ENCODE results near the gene ABCA8.
"Not testable (repeated sequence)": the region's sequence is repeated elsewhere in the genome, so short reads cannot be mapped to it uniquely, and the experiment has no call there.

Gene ABCA8

GRCh38 chr17:68955181-68955841, at the start of gene ABCA8:
Gene ABCA8, minus strand, starts transcription at chr17:68955392. Its CDS starts 13,358 bp downstream, at chr17:68942034.
- no peak for DNase-seq

GRCh38 chr17:69004759-69005158, 49.6 kb upstream of the ABCA8 start:
- not testable (repeated sequence) for DNase-seq

GRCh38 chr17:68999743-69000142, 44.6 kb upstream of the ABCA8 start:
- not testable (repeated sequence) for DNase-seq

DNA sequence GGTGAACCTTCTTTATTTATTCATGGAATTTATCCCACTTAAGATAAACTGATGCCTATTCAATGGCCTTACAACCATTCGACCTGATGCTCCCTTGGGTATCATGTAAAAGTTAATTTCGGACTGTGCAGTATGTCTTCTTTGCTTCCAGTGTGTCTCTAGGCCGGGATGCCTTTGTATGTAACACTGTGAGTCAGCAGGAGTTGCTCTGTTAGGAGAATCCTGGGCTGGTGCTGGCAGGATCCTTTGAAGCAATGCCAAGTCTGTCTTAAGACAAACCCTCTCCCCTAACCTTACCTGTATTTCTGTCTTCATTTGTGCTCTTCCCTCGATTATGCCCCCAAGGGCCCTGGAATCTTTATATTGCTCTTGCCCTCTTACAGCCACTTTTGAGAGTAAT, 37.9 kb upstream of the ABCA8 start:
- no peak for DNase-seq

DNA sequence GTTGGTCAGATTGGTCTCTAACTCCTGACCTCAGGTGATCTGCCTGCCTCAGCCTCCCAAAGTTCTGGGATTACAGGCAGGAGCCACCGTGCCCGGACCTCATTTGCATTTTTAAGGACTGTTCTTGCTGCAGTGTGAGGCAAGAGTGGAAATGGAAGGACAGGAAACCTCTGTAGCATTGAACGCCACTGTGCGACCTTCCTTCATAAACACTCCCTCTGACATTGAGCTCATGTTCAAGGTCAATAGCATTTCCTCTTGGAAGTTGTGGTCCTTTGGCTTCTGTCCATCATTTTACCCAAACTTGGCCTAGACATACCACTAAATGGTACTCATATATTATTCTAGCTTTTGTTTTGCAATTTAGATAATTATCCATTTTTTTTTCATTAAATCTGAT, 32.8 kb upstream of the ABCA8 start:
- DNase-seq: no peak

DNA sequence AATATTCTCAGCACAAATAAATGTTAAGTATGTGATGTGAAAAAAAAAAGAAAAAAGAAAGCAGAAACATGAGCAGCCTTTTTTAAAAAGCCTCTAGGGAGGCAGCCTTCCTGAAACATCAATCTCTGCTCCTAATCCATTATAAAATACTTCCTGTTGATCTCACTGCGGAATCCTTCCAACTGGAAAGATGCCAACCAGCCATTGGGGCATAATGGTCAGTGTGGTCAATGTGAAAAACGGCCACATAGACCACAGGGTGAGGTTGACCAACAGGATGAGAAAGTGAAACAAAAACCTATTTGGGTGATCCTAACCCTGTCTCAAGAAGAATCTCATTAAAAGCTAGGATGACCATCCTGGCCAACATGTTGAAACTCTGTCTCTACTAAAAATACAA, 26.1 kb upstream of the ABCA8 start:
- DNase-seq: no peak

DNA sequence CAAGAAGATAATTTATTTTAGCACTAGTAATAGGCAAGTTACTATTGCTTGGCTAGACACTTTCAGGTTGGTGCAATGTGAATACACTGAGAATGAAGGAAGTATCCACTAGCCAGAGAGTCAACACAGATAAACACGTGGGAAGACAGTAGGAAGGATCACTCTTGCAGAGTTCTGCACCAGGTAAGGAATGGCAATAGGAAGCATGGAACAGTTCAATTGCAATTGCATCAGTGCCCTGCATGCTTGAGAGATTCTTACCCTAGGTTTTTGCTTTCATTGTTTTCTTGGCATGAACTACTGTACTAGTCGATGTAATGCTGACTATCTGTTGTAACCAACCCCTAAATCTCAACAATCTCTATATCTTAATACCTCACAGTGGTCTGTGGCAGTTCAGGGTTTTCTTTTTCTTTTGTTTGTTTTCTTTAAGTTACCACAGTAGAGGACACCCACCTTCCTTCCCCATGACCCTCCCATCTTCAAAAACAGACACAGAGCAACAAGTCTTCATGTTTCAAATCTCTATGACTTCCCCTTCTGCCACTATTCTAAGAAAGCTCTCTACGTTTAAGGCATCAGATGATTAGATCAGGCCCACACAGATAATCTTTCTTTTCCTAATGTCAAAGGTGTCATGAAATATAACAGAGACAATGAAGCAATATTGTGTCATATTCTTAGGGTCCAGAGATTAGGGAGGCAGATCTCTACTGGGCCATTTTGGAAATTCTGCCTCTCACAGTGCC, 18.1 kb upstream of the ABCA8 start:
- DNase-seq: no peak

DNA sequence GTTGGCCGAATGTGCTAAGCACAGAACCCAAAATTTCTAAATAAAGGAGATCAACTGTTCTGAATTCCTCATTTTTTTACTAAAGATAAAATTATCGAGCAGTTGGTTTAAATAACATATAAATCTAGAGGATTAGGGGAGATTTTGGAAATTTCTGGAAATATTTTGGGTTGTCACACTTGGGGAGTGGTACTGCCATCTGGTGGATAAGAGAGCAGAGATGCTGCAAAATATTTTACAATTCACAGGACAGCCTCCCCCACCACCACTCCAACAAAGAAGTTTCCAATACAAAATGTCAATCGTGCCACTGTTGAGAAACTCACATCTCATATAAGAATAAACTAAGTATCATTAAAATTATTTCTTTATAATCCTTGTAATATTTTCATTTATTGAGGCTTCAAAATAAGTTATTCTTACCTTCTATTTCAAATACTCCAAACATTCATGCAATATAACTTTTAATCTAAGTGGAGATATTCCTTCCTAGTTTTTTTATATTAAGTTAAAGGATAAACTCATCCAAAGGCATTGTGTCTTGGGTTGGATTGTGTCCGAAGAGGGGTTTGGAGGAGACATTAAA, 17.0 kb upstream of the ABCA8 start:
- DNase-seq: no peak

DNA sequence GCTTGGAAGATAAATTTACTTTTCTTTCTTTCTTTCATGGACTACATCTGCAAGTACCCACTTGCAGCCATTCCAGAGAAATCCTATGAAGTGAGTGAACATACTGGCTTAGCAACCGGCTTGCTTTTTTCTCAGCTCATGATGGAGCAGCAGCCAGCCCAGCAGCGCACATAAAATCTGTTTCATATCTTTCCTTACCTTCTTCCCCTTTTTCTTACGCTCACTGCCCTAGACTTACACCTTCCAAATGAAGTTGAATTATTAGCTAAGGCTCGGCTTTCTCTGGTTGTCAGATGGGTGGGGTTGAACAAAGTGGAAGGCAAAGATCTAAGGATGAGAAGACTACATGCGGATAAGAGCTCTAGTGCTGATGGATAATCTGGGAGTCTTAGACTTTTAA, 13.9 kb upstream of the ABCA8 start:
- DNase-seq: no peak

- no peak for DNase-seq
Measured at GRCh38 chr17:68963958-68964357, 8.8 kb upstream of the ABCA8 start.

DNA sequence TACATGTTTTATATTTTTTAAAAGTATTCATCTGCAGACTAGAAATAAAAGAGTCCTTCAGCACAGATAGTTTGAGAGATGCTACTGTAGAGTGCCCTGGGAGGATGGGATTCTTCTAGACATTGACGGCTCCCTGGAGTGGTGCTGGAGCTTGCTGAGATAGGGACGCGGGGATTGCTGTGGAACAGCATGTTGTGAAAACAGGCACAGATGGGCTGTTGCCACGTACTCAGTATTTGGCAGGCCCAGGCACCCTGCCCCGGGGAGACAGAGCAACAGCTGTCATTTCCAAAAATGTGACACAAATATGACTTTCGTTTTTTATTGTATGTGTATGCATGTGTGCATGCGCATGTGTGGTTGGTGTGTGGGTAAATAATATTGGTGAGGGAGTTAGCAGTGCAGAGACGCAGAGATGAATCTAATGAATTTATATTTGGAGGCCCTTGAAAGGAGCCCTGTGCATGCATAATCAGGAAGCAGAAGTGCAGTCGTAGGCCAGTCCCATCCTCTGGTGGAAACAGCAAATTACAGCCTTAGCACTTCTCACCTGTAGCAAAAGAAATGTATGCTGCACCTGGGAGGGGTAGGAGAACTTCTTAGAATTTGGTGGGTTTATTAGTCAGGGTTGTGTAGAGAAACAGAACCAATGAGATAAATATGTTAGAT, 6.2 kb upstream of the ABCA8 start:
- no peak for DNase-seq

DNA sequence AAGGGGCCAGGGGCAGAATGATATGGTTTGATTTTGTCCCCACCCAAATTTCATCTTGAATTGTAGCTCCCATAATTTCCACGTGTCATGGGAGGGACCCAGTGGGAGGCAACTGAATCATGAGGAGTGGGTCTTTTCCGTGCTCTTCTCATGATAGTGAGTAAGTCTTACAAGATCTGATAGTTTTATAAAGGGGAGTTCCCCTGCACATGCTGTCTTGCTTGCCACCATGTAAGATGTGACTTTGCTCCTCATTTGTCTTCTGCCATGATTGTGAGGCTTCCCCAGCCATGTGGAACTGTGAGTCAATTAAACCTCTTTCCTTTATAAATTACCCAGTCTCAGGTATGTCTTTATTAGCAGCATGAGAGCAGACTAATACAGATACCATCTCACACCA, 3.9 kb upstream of the ABCA8 start:
- DNase-seq: not testable (repeated sequence)

GRCh38 chr17:68957944-68958343, 2.8 kb upstream of the ABCA8 start:
- no peak for DNase-seq

DNA sequence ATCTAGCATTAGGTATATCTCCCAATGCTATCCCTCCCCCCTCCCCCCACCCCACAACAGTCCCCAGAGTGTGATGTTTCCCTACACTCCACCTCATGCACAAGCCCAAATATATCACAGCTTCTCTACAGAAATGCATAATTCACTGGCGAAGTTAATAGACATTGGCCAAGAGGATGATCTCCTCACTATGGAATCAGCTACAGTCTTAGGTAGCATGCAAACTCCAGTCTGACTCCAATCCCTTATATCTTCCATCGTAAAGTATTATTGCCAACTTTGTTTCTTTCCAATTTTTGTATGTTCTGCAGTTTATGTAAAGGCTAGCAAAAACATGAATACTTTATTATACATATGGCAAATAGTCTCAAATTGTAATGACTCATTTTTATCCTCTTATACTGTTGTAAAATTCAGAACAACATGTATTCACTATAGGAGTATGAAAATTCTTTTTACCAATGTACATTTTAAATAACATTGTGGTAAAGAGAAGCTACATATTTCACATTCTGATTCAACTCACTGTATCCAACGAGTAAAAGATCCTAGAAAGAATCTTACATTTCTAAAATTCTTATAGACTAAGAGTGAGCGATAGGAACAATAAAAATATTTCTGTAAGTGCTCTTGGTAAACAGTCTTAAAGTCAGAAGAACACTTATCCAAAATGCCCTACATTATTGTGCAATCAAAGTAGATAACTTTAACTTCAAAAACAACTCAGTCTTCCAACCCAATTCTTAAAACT, 871 bp downstream of the ABCA8 start:
- no peak for DNase-seq

DNA sequence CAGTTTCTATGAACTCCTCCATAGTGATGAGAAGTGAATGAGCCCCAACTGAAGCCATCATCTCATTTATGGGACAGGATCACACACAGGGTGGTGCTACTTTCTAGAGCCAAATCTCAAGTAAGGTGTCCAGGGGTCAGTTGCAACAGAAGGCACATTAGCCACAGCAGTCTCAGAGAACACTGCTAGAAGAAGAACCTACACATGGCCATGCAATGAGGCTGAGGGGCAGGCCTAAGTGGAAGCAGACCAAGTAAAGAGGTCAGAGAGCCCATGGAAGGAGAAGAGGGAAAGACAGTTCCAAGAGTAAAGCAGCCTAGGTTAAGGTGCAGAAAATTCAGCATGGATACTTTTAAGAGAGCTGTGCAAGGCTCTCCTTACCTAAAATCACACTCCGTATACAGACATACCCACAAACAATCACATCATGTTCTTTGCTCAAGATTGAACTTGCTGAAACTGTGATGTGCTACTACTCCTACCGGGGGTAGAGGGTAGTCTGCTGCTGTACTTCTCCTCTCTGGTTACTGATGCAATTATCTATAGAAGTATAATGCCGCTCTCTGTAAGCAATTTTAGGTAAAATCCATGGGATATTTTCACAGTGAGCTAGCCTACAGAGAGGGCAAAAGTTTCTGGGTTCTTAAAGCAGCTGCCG, 1.7 kb downstream of the ABCA8 start:
- DNase-seq: no peak

GRCh38 chr17:68950725-68951124, 4.5 kb downstream of the ABCA8 start:
- no peak for DNase-seq

GRCh38 chr17:68947868-68948267, 7.3 kb downstream of the ABCA8 start:
- DNase-seq: not testable (repeated sequence)

DNA sequence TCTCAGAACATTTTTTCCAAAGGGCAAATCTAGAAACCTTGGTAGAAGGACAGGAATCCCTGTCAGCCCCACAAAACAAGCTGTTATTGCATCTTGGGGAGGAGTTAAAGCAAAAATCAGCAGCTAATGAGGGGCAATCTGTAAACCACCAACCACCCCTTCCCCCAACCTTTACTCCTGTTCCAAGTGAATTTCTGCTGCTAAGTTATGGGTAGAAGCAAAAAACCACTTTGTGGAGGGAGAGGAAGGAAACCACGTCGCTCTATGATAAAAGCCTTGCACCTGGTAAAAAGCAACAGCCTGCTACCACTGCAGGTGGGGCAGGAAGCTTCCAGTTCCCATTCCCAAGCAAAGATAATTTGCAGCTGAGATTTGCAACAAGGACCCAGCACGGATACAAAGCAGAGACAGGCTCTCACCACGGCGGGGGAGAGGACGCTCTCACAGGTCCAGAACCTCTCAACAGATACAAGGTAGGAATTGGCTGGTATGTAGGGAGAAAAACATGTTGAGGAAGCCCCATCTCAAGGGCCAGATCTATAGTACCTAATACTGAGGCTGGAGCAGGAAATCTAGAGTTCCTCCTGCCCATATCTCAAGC, 10.7 kb downstream of the ABCA8 start:
- no peak for DNase-seq

GRCh38 chr17:68943812-68944182, 11.4 kb downstream of the ABCA8 start:
- DNase-seq: not testable (repeated sequence)

DNA sequence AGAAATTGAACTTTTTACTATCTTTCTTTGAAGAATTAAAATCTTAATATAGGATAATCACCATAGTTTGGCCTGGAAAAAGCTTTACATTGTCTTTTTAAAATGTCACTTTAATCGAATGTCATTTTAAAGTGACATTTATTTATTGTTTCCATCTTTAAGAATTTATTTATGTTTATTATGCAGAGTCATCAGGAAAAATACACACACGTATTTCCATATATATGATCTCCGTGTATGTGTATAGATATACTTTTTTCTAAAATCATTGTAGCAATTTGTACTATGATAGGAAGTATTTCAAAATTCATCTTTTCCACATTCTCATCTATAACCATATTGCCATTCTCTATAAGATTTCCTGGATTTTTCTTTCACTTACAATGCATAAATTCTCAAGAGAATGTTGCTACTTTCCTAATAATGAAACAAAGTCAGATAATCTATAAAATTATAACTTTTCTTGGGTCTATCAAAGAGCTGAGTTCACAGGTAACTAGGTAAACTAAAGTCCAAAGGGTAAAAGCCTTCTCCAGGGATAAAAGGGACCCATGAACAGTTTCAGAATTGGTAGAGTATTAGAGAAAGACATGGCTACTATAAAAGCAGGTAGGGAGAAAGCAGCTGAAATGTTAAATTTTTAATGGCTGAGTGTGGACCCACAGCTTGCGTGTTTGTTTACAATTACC, 11.9 kb downstream of the ABCA8 start:
- DNase-seq: no peak

GRCh38 chr17:68942389-68942788, 12.8 kb downstream of the ABCA8 start:
- no peak for DNase-seq

Measured in stimulated activated CD4-positive, alpha-beta T cell treated with anti-CD3 and anti-CD28 coated beads, Interleukin-2, amount 100 ng/mL, for 48 hours (primary cell).